LNCaP clone FGC (cell line): ENCODE measurements around the gene HAX1.

Experiments used
- DNase-seq: peaks from one replicate; pipeline ENCODE4 v3.0.0-alpha.2; 2011; ENCODE audit warnings: low read depth
- H3K4me3 ChIP-seq: 2 replicates; pipeline ENCODE4 v1.5.1; 2011; ENCODE audit warnings: mild to moderate bottlenecking, low read depth, low read length, control low read depth
- TF ChIP-seq, protein P1 (sequence below): IDR thresholded peaks from 2 replicates; pipeline ENCODE4 v1.5.1; 2012; ENCODE audit warnings: mild to moderate bottlenecking; ENCODE audit not compliant: control insufficient read depth, insufficient read depth; ENCODE audit errors: extremely low read depth

Gene HAX1

DNA sequence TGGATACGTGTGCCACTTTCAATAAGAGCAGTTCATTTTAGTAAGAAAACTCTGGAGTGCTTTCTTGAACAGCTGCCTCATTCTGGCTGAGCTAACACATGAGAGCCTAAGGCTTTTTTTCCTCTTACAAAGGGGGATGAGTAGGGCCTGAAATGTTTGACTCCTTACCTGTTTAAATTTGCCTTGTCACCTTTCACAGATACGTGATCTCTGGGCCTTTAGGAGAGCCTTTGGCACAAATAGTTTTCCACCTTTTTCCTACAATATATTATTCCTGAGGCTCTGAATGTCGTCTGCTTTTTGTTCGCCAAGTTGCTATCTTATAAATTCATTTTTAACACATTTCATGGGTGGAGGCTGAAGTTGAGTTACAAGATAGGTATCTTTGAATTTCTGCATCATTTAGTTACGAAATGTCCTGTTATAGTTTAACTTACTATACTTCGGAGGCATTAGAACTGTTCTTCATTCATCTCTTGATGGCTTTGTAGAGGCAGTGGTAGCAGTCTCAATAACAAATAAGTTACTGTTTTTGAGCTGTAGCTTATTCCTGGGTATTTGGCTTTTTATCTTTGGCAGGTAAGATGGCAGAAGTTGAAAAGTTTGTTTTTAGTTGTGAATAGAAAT lies 34.4 kb upstream of the HAX1 start:
- H3K4me3 ChIP-seq: no peak overlapping the region
- TF ChIP-seq, protein P1, sequence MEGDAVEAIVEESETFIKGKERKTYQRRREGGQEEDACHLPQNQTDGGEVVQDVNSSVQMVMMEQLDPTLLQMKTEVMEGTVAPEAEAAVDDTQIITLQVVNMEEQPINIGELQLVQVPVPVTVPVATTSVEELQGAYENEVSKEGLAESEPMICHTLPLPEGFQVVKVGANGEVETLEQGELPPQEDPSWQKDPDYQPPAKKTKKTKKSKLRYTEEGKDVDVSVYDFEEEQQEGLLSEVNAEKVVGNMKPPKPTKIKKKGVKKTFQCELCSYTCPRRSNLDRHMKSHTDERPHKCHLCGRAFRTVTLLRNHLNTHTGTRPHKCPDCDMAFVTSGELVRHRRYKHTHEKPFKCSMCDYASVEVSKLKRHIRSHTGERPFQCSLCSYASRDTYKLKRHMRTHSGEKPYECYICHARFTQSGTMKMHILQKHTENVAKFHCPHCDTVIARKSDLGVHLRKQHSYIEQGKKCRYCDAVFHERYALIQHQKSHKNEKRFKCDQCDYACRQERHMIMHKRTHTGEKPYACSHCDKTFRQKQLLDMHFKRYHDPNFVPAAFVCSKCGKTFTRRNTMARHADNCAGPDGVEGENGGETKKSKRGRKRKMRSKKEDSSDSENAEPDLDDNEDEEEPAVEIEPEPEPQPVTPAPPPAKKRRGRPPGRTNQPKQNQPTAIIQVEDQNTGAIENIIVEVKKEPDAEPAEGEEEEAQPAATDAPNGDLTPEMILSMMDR: no peak
- DNase-seq: no peak

DNA sequence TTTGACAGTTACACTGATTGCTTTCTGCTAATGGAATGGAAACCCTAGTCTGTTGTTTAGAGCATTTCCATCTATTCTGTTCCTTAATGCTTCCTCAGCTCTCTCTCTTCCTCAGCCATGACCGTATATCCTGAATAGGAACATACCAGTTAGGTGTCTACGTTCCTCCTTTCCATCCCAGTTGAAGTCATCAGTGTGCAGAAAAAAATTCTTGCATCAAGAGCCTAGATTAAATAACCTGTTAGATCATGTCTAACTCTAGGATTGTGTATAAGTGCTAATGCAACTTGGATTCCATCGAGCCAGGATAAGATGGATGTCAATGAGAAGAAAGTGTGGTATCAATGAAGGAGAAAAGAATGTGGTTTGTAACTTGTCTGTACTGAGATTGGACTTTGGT lies 32.9 kb upstream of the HAX1 start:
- no peak for DNase-seq
- TF ChIP-seq, protein P1: no peak
- H3K4me3 ChIP-seq: no peak overlapping the region

DNA sequence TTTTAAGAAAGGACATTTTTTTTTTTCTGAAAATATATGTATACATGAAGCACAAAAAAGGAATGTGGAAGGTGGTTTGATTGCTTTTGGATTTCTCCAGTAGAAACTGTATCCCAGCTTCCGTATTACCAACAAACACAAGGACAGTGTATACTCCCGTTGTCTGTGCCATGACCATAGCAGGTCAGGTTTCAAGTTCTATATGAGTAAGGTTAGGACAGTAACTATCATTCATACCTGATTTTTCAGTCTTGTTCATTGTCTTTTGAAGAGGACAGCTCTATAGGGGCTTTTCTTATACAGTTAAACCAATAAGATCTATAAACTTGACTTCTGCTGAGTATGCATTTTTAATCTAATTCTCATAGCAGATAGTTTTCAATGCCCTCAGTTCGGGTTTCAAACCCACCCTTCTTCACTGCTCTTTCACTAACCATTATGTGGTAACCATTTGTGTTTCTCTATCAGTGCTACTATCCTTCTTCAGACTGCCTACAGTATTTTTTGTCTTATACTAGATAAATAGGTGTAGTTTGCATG lies 32.1 kb upstream of the HAX1 start:
- TF ChIP-seq, protein P1: no peak
- DNase-seq: no peak
- H3K4me3 ChIP-seq: no peak overlapping the region

DNA sequence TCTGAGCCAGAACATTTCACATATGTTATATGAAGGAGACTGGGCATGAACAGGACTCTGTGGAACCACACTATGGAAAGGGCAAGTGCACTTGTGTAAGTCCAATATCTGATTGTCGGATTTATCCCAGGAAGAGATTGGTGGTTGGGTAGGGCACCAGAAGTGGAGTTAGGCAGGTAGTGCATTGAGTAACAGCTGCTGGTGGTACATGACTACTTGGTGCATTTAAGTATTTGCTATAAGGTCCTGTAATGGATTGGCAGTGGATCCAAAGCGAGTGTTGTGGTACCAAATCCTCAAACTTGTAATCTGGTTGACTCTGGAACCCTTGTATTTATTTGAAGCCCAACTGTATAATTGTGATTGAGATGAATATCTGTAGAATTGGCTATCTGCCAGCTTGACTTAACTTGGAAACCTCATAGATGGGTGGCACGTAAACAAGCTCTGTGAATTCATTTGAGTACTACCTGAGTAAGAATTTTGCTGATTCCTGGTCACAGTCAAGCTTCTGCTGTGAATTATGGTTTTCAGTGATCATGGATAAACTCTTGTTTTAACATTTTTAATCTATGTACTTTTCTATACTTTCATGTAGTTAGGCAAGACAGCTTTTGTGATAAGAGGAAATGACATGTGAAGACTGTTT lies 30.6 kb upstream of the HAX1 start:
- H3K4me3 ChIP-seq: no peak overlapping the region
- DNase-seq: no peak
- TF ChIP-seq, protein P1: no peak

DNA sequence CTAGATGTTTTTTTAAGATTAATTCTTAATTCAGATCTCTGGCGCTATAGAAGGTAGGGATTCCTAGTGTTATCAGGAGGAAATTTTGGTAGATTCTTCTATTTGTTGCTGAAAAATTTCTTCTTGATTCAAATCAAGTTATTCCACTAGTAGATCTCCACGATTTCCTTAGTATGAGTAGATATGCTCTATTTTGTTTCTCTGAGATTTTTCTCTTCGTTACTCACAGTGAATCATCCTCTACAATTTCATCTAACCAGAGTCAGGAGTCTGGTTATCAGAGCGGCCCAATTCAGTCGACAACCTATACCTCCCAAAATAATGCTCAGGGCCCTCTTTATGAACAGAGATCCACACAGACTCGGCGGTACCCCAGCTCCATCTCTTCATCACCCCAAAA lies 18.8 kb upstream of the HAX1 start:
- DNase-seq: no peak
- TF ChIP-seq, protein P1: no peak
- H3K4me3 ChIP-seq: no peak overlapping the region

DNA sequence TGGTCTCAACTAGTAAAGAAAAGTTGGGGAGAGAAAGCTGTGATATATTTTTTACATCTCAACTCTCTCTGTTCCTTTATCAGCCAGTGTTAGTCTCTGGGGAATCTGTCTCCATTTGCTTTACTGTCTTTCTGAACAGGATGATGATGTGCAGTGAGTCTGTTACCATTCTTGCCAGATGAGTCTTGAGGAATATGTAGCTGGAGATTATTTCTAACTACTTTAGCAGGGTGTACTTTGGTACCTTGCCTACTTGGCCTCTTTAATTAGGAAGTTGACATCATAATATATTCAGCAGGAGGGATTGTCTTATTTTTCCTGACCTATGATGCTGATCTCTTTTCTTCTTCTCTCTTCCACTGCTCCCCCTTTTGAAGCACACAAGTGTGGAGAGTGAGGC lies 15.7 kb upstream of the HAX1 start:
- H3K4me3 ChIP-seq: no peak overlapping the region
- TF ChIP-seq, protein P1: no peak
- no peak for DNase-seq
